ACC112 (cell line): ENCODE results near the gene MRPL14.
"Not testable (repeated sequence)": the region's sequence is repeated elsewhere in the genome, so short reads cannot be mapped to it uniquely, and the experiment has no call there.

Experiments used
- H2AFZ ChIP-seq: fragments of 200-600 bp; sonication (generic); one replicate; pipeline ENCODE4 v1.6.0; 2017; ENCODE audit warnings: antibody characterized with exemption, low read length; ENCODE audit not compliant: unreplicated experiment
- H3K27ac ChIP-seq: fragments of 200-600 bp; sonication (generic); 2 replicates; pipeline ENCODE4 v1.5.1; 2014; ENCODE audit warnings: low read depth, mild to moderate bottlenecking, antibody characterized with exemption, low read length, moderate library complexity
- H3K27me3 ChIP-seq: fragments of 200-600 bp; sonication (generic); 2 replicates; pipeline ENCODE4 v1.6.1; 2014; ENCODE audit warnings: mild to moderate bottlenecking, antibody characterized with exemption, low read length, moderate library complexity, mixed read lengths; ENCODE audit not compliant: insufficient read depth
- H3K36me3 ChIP-seq: fragments of 200-600 bp; sonication (generic); 2 replicates; pipeline ENCODE4 v1.6.1; 2016; ENCODE audit warnings: mild to moderate bottlenecking, antibody characterized with exemption, low read length, moderate library complexity, mixed read lengths; ENCODE audit not compliant: insufficient read depth
- H3K4me1 ChIP-seq: fragments of 200-600 bp; sonication (generic); one replicate; pipeline ENCODE4 v1.6.1; 2016; ENCODE audit warnings: low read length, mixed read lengths; ENCODE audit not compliant: insufficient read depth, unreplicated experiment, control insufficient read depth
- H3K4me3 ChIP-seq: fragments of 200-600 bp; sonication (generic); 2 replicates; pipeline ENCODE4 v1.5.1; 2014; ENCODE audit warnings: mild to moderate bottlenecking, low read depth, low read length
- H3K79me2 ChIP-seq: fragments of 200-600 bp; sonication (generic); one replicate; pipeline ENCODE4 v1.6.0; 2016; ENCODE audit warnings: low read length; ENCODE audit not compliant: control insufficient read depth, unreplicated experiment, insufficient read depth

The MRPL14 gene

GRCh38 chr6:44149369-44150012, 22.2 kb upstream of the MRPL14 start:
- H3K27ac ChIP-seq: no peak overlapping the region
- no peaks in the 10 kb centered on the region for H3K27me3 ChIP-seq
- no peaks in the 10 kb centered on the region for H3K4me1 ChIP-seq
- H3K36me3 ChIP-seq: peaks cover 6% of the 10 kb centered on the region; the same call in 1 of the 2 replicates
- H3K4me3 ChIP-seq: no peak overlapping the region
- no peaks in the 10 kb centered on the region for H3K79me2 ChIP-seq
- H2AFZ ChIP-seq: no peak overlapping the region

- no peak overlapping the region for H3K4me3 ChIP-seq
- peaks cover 6% of the 10 kb centered on the region; the same call in 1 of the 2 replicates for H3K36me3 ChIP-seq
- H3K27me3 ChIP-seq: no peaks in the 10 kb centered on the region
- no peaks in the 10 kb centered on the region for H3K4me1 ChIP-seq
- no peak overlapping the region for H2AFZ ChIP-seq
- no peaks in the 10 kb centered on the region for H3K79me2 ChIP-seq
- H3K27ac ChIP-seq: no peak overlapping the region
These were observed 21.1 kb upstream of the MRPL14 start for GRCh38 chr6:44148306-44148705.

GRCh38 chr6:44147256-44147655, 20.0 kb upstream of the MRPL14 start:
- H3K4me3 ChIP-seq: no peak overlapping the region
- no peaks in the 10 kb centered on the region for H3K27me3 ChIP-seq
- no peaks in the 10 kb centered on the region for H3K4me1 ChIP-seq
- H3K79me2 ChIP-seq: no peaks in the 10 kb centered on the region
- peaks cover 6% of the 10 kb centered on the region; the same call in 1 of the 2 replicates for H3K36me3 ChIP-seq
- no peak overlapping the region for H2AFZ ChIP-seq
- H3K27ac ChIP-seq: no peak overlapping the region

- Histone ChIP-seq H3K27me3 (no peaks in the 10 kb centered on the region), H3K4me1 (no peaks in the 10 kb centered on the region), H3K79me2 (no peaks in the 10 kb centered on the region), H2AFZ (no peak overlapping the region), H3K36me3 (peaks cover 6% of the 10 kb centered on the region; the same call in 1 of the 2 replicates), H3K4me3 (no peak overlapping the region), H3K27ac (no peak overlapping the region)
These were observed 19.4 kb upstream of the MRPL14 start for GRCh38 chr6:44146685-44147084.

GRCh38 chr6:44145839-44146238, 18.6 kb upstream of the MRPL14 start:
- Histone ChIP-seq H3K4me1 (no peaks in the 10 kb centered on the region), H3K4me3 (no peak overlapping the region), H3K27me3 (no peaks in the 10 kb centered on the region), H2AFZ (no peak overlapping the region), H3K36me3 (peaks cover 6% of the 10 kb centered on the region; the same call in 1 of the 2 replicates), H3K27ac (no peak overlapping the region), H3K79me2 (no peaks in the 10 kb centered on the region)

GRCh38 chr6:44144536-44144935, 17.3 kb upstream of the MRPL14 start:
- H3K4me1 ChIP-seq, H3K27ac ChIP-seq, H3K27me3 ChIP-seq, H3K36me3 ChIP-seq, H3K4me3 ChIP-seq, H2AFZ ChIP-seq, H3K79me2 ChIP-seq: not testable (repeated sequence)

- no peaks in the 10 kb centered on the region for H3K79me2 ChIP-seq
- H3K27ac ChIP-seq: no peak overlapping the region
- no peaks in the 10 kb centered on the region for H3K4me1 ChIP-seq
- no peak overlapping the region for H3K4me3 ChIP-seq
- H2AFZ ChIP-seq: no peak overlapping the region
- H3K36me3 ChIP-seq: no peaks in the 10 kb centered on the region
- H3K27me3 ChIP-seq: no peaks in the 10 kb centered on the region
These were observed 16.5 kb upstream of the MRPL14 start for GRCh38 chr6:44143731-44144130.

GRCh38 chr6:44142835-44143234, 15.6 kb upstream of the MRPL14 start:
- no peaks in the 10 kb centered on the region for H3K36me3 ChIP-seq
- H3K79me2 ChIP-seq: no peaks in the 10 kb centered on the region
- H3K27me3 ChIP-seq: no peaks in the 10 kb centered on the region
- no peaks in the 10 kb centered on the region for H3K4me1 ChIP-seq
- H3K4me3 ChIP-seq: no peak overlapping the region
- no peak overlapping the region for H2AFZ ChIP-seq
- no peak overlapping the region for H3K27ac ChIP-seq

GRCh38 chr6:44139351-44139743, 12.1 kb upstream of the MRPL14 start:
- H3K79me2 ChIP-seq: peaks cover 2% of the 10 kb centered on the region
- H3K4me1 ChIP-seq: no peaks in the 10 kb centered on the region
- H3K4me3 ChIP-seq: no peak overlapping the region
- H3K27ac ChIP-seq: no peak overlapping the region
- H3K27me3 ChIP-seq: no peaks in the 10 kb centered on the region
- no peaks in the 10 kb centered on the region for H3K36me3 ChIP-seq
- no peak overlapping the region for H2AFZ ChIP-seq

GRCh38 chr6:44138717-44139350, 11.6 kb upstream of the MRPL14 start:
- no peak overlapping the region for H2AFZ ChIP-seq
- no peaks in the 10 kb centered on the region for H3K36me3 ChIP-seq
- no peak overlapping the region for H3K4me3 ChIP-seq
- no peaks in the 10 kb centered on the region for H3K4me1 ChIP-seq
- H3K27me3 ChIP-seq: no peaks in the 10 kb centered on the region
- peaks cover 2% of the 10 kb centered on the region for H3K79me2 ChIP-seq
- H3K27ac ChIP-seq: no peak overlapping the region

- H3K27me3 ChIP-seq: no peaks in the 10 kb centered on the region
- no peaks in the 10 kb centered on the region for H3K36me3 ChIP-seq
- no peak overlapping the region for H2AFZ ChIP-seq
- H3K4me3 ChIP-seq: no peak overlapping the region
- peaks cover 9% of the 10 kb centered on the region for H3K4me1 ChIP-seq
- H3K79me2 ChIP-seq: peaks cover 2% of the 10 kb centered on the region
- no peak overlapping the region for H3K27ac ChIP-seq
These were observed 8.6 kb upstream of the MRPL14 start for GRCh38 chr6:44135875-44136274.
